Anterior cingulate cortex (tissue), 58 donors: Measurements from ENCODE around the gene TPK1.
"Not testable (repeated sequence)": the region's sequence is repeated elsewhere in the genome, so short reads cannot be mapped to it uniquely, and the experiment has no call there.

ENCODE experiments used
- DNase-seq, 58 donors: peaks; one replicate each; lab custom pipeline; 2025; lab: John Stamatoyannopoulos, UW

The TPK1 gene

GRCh38 chr7:144826208-144826607, 9.6 kb downstream of the TPK1 start:
- no peak for DNase-seq

- DNase-seq, result no peak
Measured at GRCh38 chr7:144824360-144824759, 11.5 kb downstream of the TPK1 start.

- DNase-seq, result no peak
Measured at GRCh38 chr7:144822223-144822622, 13.6 kb downstream of the TPK1 start.

GRCh38 chr7:144821067-144821466, 14.8 kb downstream of the TPK1 start:
- no peak for DNase-seq

GRCh38 chr7:144820552-144820951, 15.3 kb downstream of the TPK1 start:
- DNase-seq, result no peak

GRCh38 chr7:144819566-144819965, 16.3 kb downstream of the TPK1 start:
- no peak for DNase-seq

GRCh38 chr7:144818511-144818910, 17.3 kb downstream of the TPK1 start:
- no peak for DNase-seq

- no peak for DNase-seq
Measured at GRCh38 chr7:144817001-144817400, 18.9 kb downstream of the TPK1 start.

- DNase-seq, result no peak
Measured at GRCh38 chr7:144814299-144814698, 21.6 kb downstream of the TPK1 start.

GRCh38 chr7:144812379-144813283, 23.2 kb downstream of the TPK1 start:
- no peak for DNase-seq

GRCh38 chr7:144805627-144806239, 30.1 kb downstream of the TPK1 start:
- DNase-seq, result no peak

GRCh38 chr7:144800678-144801436, 35.0 kb downstream of the TPK1 start:
- not testable (repeated sequence) for DNase-seq

GRCh38 chr7:144796919-144797318, 38.9 kb downstream of the TPK1 start:
- no peak for DNase-seq

GRCh38 chr7:144792050-144792449, 43.8 kb downstream of the TPK1 start:
- DNase-seq, result no peak

GRCh38 chr7:144791488-144791887, 44.4 kb downstream of the TPK1 start:
- DNase-seq, result no peak

- DNase-seq, result no peak
Measured at GRCh38 chr7:144787127-144787526, 48.7 kb downstream of the TPK1 start.

- DNase-seq, result no peak
Measured at GRCh38 chr7:144786522-144786921, 49.3 kb downstream of the TPK1 start.

GRCh38 chr7:144786079-144786478, 49.8 kb downstream of the TPK1 start:
- no peak for DNase-seq

GRCh38 chr7:144785521-144785920, 50.3 kb downstream of the TPK1 start:
- no peak for DNase-seq

GRCh38 chr7:144784943-144785342, 50.9 kb downstream of the TPK1 start:
- DNase-seq, result no peak

- DNase-seq, result no peak
Measured at GRCh38 chr7:144784441-144784840, 51.4 kb downstream of the TPK1 start.
